ENCODE results near the gene TAF9B. TPM values are rescaled to one million over a fixed set of nuclear protein-coding genes. Genes with fewer than 3 reads are reported as not detected.

TAF9B gene
- polyA plus RNA-seq, 3 donors, result 2.1 to 8.0 (median 7.1) TPM

DNA sequence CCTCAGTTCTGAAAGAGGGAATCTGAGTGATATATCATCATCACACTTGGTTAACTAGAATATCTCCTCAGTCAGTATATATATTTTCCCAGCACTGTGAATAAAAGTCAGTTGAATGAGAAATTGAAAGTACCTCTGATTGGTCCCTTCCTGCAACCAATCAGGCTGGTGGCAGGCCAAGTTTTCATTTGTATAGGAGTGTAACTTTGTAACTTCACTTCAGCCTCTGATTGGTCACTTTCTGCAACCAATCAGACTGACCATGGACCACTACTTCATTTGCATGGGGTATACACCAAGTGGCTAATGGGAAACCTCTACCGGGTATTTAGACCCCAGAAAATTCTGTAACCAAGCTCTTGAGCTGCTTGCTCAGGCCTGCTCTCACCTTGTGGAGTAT lies 37.4 kb downstream of the TAF9B start:
- no peak overlapping the region for H3K27ac ChIP-seq (ENCODE audit: low read depth in 1 of 2, low read length in 2 of 2)
- no peak overlapping the region for H3K9ac ChIP-seq (ENCODE audit: insufficient read depth, low read length, poor library complexity, severe bottlenecking)
- H3K4me1 ChIP-seq (ENCODE audit: control insufficient read depth in 1 of 2, insufficient read depth in 2 of 2, low read length in 2 of 2), result peaks cover 29% of the 10 kb centered on the region in 2 donors
- peaks cover 0 to 14% (median 2%) of the 10 kb centered on the region in 7 donors for H3K9me3 Mint-ChIP-seq
- intact Hi-C loops (cut with micrococcal nuclease), result no loop called here
- TF ChIP-seq, protein P1, sequence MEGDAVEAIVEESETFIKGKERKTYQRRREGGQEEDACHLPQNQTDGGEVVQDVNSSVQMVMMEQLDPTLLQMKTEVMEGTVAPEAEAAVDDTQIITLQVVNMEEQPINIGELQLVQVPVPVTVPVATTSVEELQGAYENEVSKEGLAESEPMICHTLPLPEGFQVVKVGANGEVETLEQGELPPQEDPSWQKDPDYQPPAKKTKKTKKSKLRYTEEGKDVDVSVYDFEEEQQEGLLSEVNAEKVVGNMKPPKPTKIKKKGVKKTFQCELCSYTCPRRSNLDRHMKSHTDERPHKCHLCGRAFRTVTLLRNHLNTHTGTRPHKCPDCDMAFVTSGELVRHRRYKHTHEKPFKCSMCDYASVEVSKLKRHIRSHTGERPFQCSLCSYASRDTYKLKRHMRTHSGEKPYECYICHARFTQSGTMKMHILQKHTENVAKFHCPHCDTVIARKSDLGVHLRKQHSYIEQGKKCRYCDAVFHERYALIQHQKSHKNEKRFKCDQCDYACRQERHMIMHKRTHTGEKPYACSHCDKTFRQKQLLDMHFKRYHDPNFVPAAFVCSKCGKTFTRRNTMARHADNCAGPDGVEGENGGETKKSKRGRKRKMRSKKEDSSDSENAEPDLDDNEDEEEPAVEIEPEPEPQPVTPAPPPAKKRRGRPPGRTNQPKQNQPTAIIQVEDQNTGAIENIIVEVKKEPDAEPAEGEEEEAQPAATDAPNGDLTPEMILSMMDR (IDR thresholded peaks at IDR 0.05), result no peak
- H4K20me1 ChIP-seq (ENCODE audit: insufficient read depth, low read length), result peaks cover 17% of the 10 kb centered on the region
- DNase-seq, result no peak
- no peaks in the 10 kb centered on the region for H3K36me3 ChIP-seq (replicated peaks in 1 of 2; ENCODE audit: control insufficient read depth in 1 of 2, insufficient read depth in 2 of 2, low read length in 2 of 2)
- no peaks in the 10 kb centered on the region for H3K27me3 ChIP-seq (ENCODE audit: control insufficient read depth in 2 of 2, insufficient read depth in 2 of 2, low read length in 2 of 2)
- H3K4me1 Mint-ChIP-seq, result peaks cover 30% of the 10 kb centered on the region
- no peak overlapping the region for H2AFZ ChIP-seq (ENCODE audit: insufficient read depth, low read depth, low read length, poor library complexity, severe bottlenecking)
- no CpG with 5 or more reads among the region's 1 CpG for WGBS (ENCODE audit: insufficient coverage)
- peaks cover 0 to 2% (median 0%) of the 10 kb centered on the region in 3 donors for H3K27me3 Mint-ChIP-seq (ENCODE audit: low read depth in 3 of 3)
- H3K27ac Mint-ChIP-seq, result no peak overlapping the region
- H3K9me3 ChIP-seq (replicated peaks in 1 of 2; ENCODE audit: control insufficient read depth in 1 of 2, insufficient read depth in 1 of 2, low read length in 2 of 2), result no peaks in the 10 kb centered on the region
- H3K36me3 Mint-ChIP-seq, result peaks cover under 1 to 8% of the 10 kb centered on the region in 2 donors
- peaks cover 35% of the 10 kb centered on the region for H3K79me2 ChIP-seq (ENCODE audit: insufficient read depth, low read length)
- no peak overlapping the region for H3K4me2 ChIP-seq (replicated peaks; ENCODE audit: extremely low read depth, low read length, poor library complexity, severe bottlenecking)
- no peak overlapping the region for H3K4me3 Mint-ChIP-seq
- H3K4me3 ChIP-seq (replicated peaks in 1 of 3; ENCODE audit: low read depth in 2 of 3, low read length in 3 of 3), result no peak overlapping the region

DNA sequence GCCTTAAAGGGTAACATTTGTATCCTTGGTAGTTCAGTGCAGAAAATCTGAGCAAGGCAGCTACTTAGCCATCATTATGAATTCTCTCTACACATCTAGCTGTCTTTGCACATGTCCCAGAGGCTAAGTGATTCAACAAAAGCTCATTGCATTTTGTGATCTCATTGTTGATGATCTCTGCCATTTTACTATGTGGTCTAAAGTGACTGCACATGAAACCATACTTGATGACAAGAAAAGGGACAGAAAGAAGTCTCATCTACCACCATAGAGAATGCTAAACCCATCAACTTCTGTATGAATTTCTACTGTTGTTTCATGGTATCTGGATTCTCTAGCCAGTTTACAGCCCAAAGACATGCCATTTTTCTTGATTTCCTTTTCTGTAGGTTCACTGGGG lies 41.3 kb downstream of the TAF9B start:
- TF ChIP-seq, protein P1 (IDR thresholded peaks at IDR 0.05), result no peak
- peaks cover 0 to 4% (median 0%) of the 10 kb centered on the region in 3 donors for H3K27me3 Mint-ChIP-seq (ENCODE audit: low read depth in 3 of 3)
- Histone ChIP-seq H3K9me3 (replicated peaks in 1 of 2; ENCODE audit: control insufficient read depth in 1 of 2, insufficient read depth in 1 of 2, low read length in 2 of 2) (no peaks in the 10 kb centered on the region), H3K9ac (ENCODE audit: insufficient read depth, low read length, poor library complexity, severe bottlenecking) (no peak overlapping the region), H3K27ac (ENCODE audit: low read depth in 1 of 2, low read length in 2 of 2) (no peak overlapping the region), H4K20me1 (ENCODE audit: insufficient read depth, low read length) (no peaks in the 10 kb centered on the region), H3K4me2 (replicated peaks; ENCODE audit: extremely low read depth, low read length, poor library complexity, severe bottlenecking) (no peak overlapping the region), H3K36me3 (replicated peaks in 1 of 2; ENCODE audit: control insufficient read depth in 1 of 2, insufficient read depth in 2 of 2, low read length in 2 of 2) (no peaks in the 10 kb centered on the region), H3K79me2 (ENCODE audit: insufficient read depth, low read length) (peaks cover 4% of the 10 kb centered on the region), H3K27me3 (ENCODE audit: control insufficient read depth in 2 of 2, insufficient read depth in 2 of 2, low read length in 2 of 2) (no peaks in the 10 kb centered on the region), H3K4me3 (replicated peaks in 1 of 3; ENCODE audit: low read depth in 2 of 3, low read length in 3 of 3) (no peak overlapping the region), H3K4me1 (ENCODE audit: control insufficient read depth in 1 of 2, insufficient read depth in 2 of 2, low read length in 2 of 2) (peaks cover 3% of the 10 kb centered on the region in 2 donors), H2AFZ (ENCODE audit: insufficient read depth, low read depth, low read length, poor library complexity, severe bottlenecking) (no peak overlapping the region)
- intact Hi-C loops (cut with micrococcal nuclease), result no loop called here
- H3K9me3 Mint-ChIP-seq, result peaks cover 0 to 4% (median 2%) of the 10 kb centered on the region in 7 donors
- no peak for DNase-seq
- no peak overlapping the region for H3K4me3 Mint-ChIP-seq
- H3K36me3 Mint-ChIP-seq, result no peaks in the 10 kb centered on the region
- peaks cover 7% of the 10 kb centered on the region for H3K4me1 Mint-ChIP-seq
- no peak overlapping the region for H3K27ac Mint-ChIP-seq
